Mucosa of gallbladder (tissue), 1 donor: Measurements from ENCODE around the gene LCN12. TPM values are rescaled to one million over a fixed set of nuclear protein-coding genes. Genes with fewer than 3 reads are reported as not detected.

Experiments used
- DNase-seq: peaks from one replicate; pipeline ENCODE4 v3.0.0-alpha.2; 2020; ENCODE audit warnings: low spot score
- total RNA-seq: library from RNA; stranded (reverse); gene quantifications from one replicate; pipeline ENCODE4 v1.2.1, GENCODE V29; 2021
- donor health status: DM: no; HTN: no; CAD: no.

LCN12 gene
- total RNA-seq, 1 donor from 2014 or later: 10.0 TPM

- DNase-seq: no peak
Measured at GRCh38 chr9:136945333-136946227, 6.5 kb upstream of the LCN12 start.

- no peak for DNase-seq
Measured at GRCh38 chr9:136946228-136947027, 5.6 kb upstream of the LCN12 start.

GRCh38 chr9:136947028-136947891 is 4.8 kb upstream of the LCN12 start:
- no peak for DNase-seq

GRCh38 chr9:136947955-136948510 is 4.0 kb upstream of the LCN12 start:
- no peak for DNase-seq

GRCh38 chr9:136949239-136949816 is 2.7 kb upstream of the LCN12 start:
- no peak for DNase-seq

GRCh38 chr9:136949817-136950655 is 2.0 kb upstream of the LCN12 start:
- DNase-seq: peak; percentile 97

- no peak for DNase-seq
Measured at GRCh38 chr9:136950656-136951276, 1.3 kb upstream of the LCN12 start.

GRCh38 chr9:136952321-136952850 is 313 bp downstream of the LCN12 start:
- DNase-seq: no peak

- DNase-seq: no peak
Measured at GRCh38 chr9:136952876-136953770, 1.1 kb downstream of the LCN12 start.

GRCh38 chr9:136953771-136954269 is 1.7 kb downstream of the LCN12 start:
- DNase-seq: no peak

- no peak for DNase-seq
Measured at GRCh38 chr9:136954270-136955083, 2.4 kb downstream of the LCN12 start.

GRCh38 chr9:136955202-136955942 is 3.3 kb downstream of the LCN12 start:
- no peak for DNase-seq

GRCh38 chr9:136955943-136956335 is 3.9 kb downstream of the LCN12 start:
- no peak for DNase-seq

GRCh38 chr9:136956604-136957003 is 4.5 kb downstream of the LCN12 start:
- no peak for DNase-seq

GRCh38 chr9:136957461-136957860 is 5.4 kb downstream of the LCN12 start:
- no peak for DNase-seq

- no peak for DNase-seq
Measured at GRCh38 chr9:136957901-136958300, 5.8 kb downstream of the LCN12 start.

GRCh38 chr9:136958473-136958872 is 6.4 kb downstream of the LCN12 start:
- no peak for DNase-seq
